KMS-11 (cell line): ENCODE data around the gene AGPAT3.

Experiments
- H2AFZ ChIP-seq: fragments of 200-600 bp; sonication (generic); 2 replicates; pipeline ENCODE4 v1.6.1; 2016; ENCODE audit warnings: antibody characterized with exemption, mixed run types, low read depth
- H3K27ac ChIP-seq: fragments of 200-600 bp; sonication (generic); 2 replicates; pipeline ENCODE4 v1.6.1; 2016; ENCODE audit warnings: mild to moderate bottlenecking, mixed run types
- H3K27me3 ChIP-seq: fragments of 200-600 bp; sonication (generic); 2 replicates; pipeline ENCODE4 v1.6.1; 2017; ENCODE audit warnings: mild to moderate bottlenecking, low read depth, mixed run types, moderate library complexity; ENCODE audit not compliant: insufficient read depth
- H3K36me3 ChIP-seq: fragments of 200-600 bp; sonication (generic); 2 replicates; pipeline ENCODE4 v1.6.1; 2017; ENCODE audit warnings: mild to moderate bottlenecking, mixed run types; ENCODE audit not compliant: insufficient read depth
- H3K4me1 ChIP-seq: fragments of 200-600 bp; sonication (generic); 2 replicates; pipeline ENCODE4 v1.6.1; 2016; ENCODE audit warnings: mild to moderate bottlenecking, low read depth, mixed run types; ENCODE audit not compliant: poor library complexity, severe bottlenecking
- H3K4me2 ChIP-seq: fragments of 200-600 bp; sonication (generic); 2 replicates; pipeline ENCODE4 v1.7.0; 2016; ENCODE audit warnings: mild to moderate bottlenecking, mixed run types
- H3K4me3 ChIP-seq: fragments of 200-600 bp; sonication (generic); IDR thresholded peaks from 2 replicates; pipeline ENCODE4 v1.6.1; 2017; ENCODE audit warnings: low read depth, low read length, mixed read lengths; ENCODE audit not compliant: insufficient read depth
- H3K79me2 ChIP-seq: fragments of 200-600 bp; sonication (generic); 2 replicates; pipeline ENCODE4 v1.6.1; 2016; ENCODE audit warnings: low read depth, mixed run types; ENCODE audit not compliant: insufficient read depth
- H3K9ac ChIP-seq: fragments of 200-600 bp; sonication (generic); 2 replicates; pipeline ENCODE4 v1.6.1; 2016; ENCODE audit warnings: mild to moderate bottlenecking, mixed run types
- H4K20me1 ChIP-seq: fragments of 200-600 bp; sonication (generic); 2 replicates; pipeline ENCODE4 v1.6.1; 2016; ENCODE audit warnings: mild to moderate bottlenecking, mixed run types; ENCODE audit not compliant: insufficient read depth
- CTCF ChIP-seq: fragments of 200-600 bp; sonication (generic); conservative IDR thresholded peaks from 2 replicates; pipeline ENCODE4 v1.6.1; 2017; ENCODE audit warnings: low read depth, mild to moderate bottlenecking, antibody characterized with exemption, low read length, moderate library complexity, mixed read lengths

AGPAT3 gene

GRCh38 chr21:43864962-43865539 is at the start of gene AGPAT3:
TSS of gene AGPAT3 (plus strand) at chr21:43865223. CDS start at chr21:43959682, 94,459 bp downstream.
- Histone ChIP-seq H3K4me1 (peaks cover 33% of the 10 kb centered on the region), H3K9ac (peak within 1 kb of the TSS; percentile 85), H2AFZ (peak within 1 kb of the TSS; percentile 58), H3K27ac (peak within 1 kb of the TSS; percentile 81), H3K27me3 (no peaks in the 10 kb centered on the region), H3K36me3 (no peaks in the 10 kb centered on the region; the same call in 1 of the 2 replicates), H3K4me3 (no peak within 1 kb of the TSS), H3K4me2 (peak within 1 kb of the TSS; percentile 89), H4K20me1 (no peaks in the 10 kb centered on the region), H3K79me2 (peaks cover 44% of the 10 kb centered on the region)
- no peak for TF ChIP-seq CTCF

GRCh38 chr21:43815991-43816390 is 49.0 kb upstream of the AGPAT3 start:
- H3K4me2 ChIP-seq = no peak overlapping the region
- H3K27ac ChIP-seq = no peak overlapping the region
- H3K36me3 ChIP-seq = no peaks in the 10 kb centered on the region

GRCh38 chr21:43816611-43817071 is 48.4 kb upstream of the AGPAT3 start:
- Histone ChIP-seq H2AFZ (no peak overlapping the region), H3K27me3 (no peaks in the 10 kb centered on the region), H3K4me3 (no peak overlapping the region), H3K4me2 (no peak overlapping the region), H3K4me1 (no peaks in the 10 kb centered on the region), H3K79me2 (no peaks in the 10 kb centered on the region), H3K27ac (no peak overlapping the region), H3K36me3 (no peaks in the 10 kb centered on the region), H3K9ac (no peak overlapping the region), H4K20me1 (no peaks in the 10 kb centered on the region)
- peak; percentile 10; the same call in 1 of the 2 replicates for TF ChIP-seq CTCF

More at GRCh38 chr21:43815991-43816390, 49.0 kb upstream of the AGPAT3 start:
- H3K4me3 ChIP-seq = no peak overlapping the region
- H3K27me3 ChIP-seq = no peaks in the 10 kb centered on the region
- H3K79me2 ChIP-seq = no peaks in the 10 kb centered on the region
- H3K9ac ChIP-seq = no peak overlapping the region
- H2AFZ ChIP-seq = no peak overlapping the region
- 0 out of 2 replicates have a peak, but pooled peaks have one; percentile 4 for TF ChIP-seq CTCF
- peaks cover 2% of the 10 kb centered on the region for H3K4me1 ChIP-seq
- no peaks in the 10 kb centered on the region for H4K20me1 ChIP-seq

GRCh38 chr21:43817157-43818086 is 47.6 kb upstream of the AGPAT3 start:
- TF ChIP-seq CTCF = no peak
- Histone ChIP-seq H3K27ac (no peak overlapping the region), H3K9ac (no peak overlapping the region)

More at GRCh38 chr21:43817157-43818086, 47.6 kb upstream of the AGPAT3 start:
- Histone ChIP-seq H2AFZ (no peak overlapping the region), H3K4me1 (no peaks in the 10 kb centered on the region), H3K4me2 (no peak overlapping the region), H4K20me1 (no peaks in the 10 kb centered on the region), H3K79me2 (no peaks in the 10 kb centered on the region), H3K4me3 (no peak overlapping the region), H3K36me3 (no peaks in the 10 kb centered on the region), H3K27me3 (no peaks in the 10 kb centered on the region)
